IPS DF 6.9 (cell line): ENCODE measurements around the gene ZNFX1.
"Not testable (repeated sequence)": the region's sequence is repeated elsewhere in the genome, so short reads cannot be mapped to it uniquely, and the experiment has no call there.

Experiments
- DNase-seq: peaks from one replicate; pipeline ENCODE4 v3.0.0-alpha.2; 2013; ENCODE audit warnings: low read depth, low spot score
- H3K27ac ChIP-seq: one replicate; pipeline ENCODE4 v1.5.1; 2013; ENCODE audit warnings: low read length, control low read depth
- H3K27me3 ChIP-seq: 2 replicates; pipeline ENCODE4 v1.6.1; 2013; ENCODE audit warnings: mild to moderate bottlenecking, low read length; ENCODE audit not compliant: control insufficient read depth, insufficient read depth
- H3K36me3 ChIP-seq: 2 replicates; pipeline ENCODE4 v1.6.1; 2013; ENCODE audit warnings: low read length; ENCODE audit not compliant: control insufficient read depth, insufficient read depth
- H3K4me1 ChIP-seq: 2 replicates; pipeline ENCODE4 v1.6.1; 2013; ENCODE audit warnings: low read length; ENCODE audit not compliant: control insufficient read depth, insufficient read depth
- H3K4me3 ChIP-seq: 2 replicates; pipeline ENCODE4 v1.5.1; 2013; ENCODE audit warnings: mild to moderate bottlenecking, low read length
- H3K9me3 ChIP-seq: 2 replicates; pipeline ENCODE4 v1.6.1; 2013; ENCODE audit warnings: low read length, inconsistent platforms; ENCODE audit not compliant: control insufficient read depth, insufficient read depth
- WGBS: extraction: QIAGEN DNeasy Blood & Tissue Kit; methylation state at CpG from one replicate; pipeline ENCODE4 v1.1.7; 2013; ENCODE audit warnings: mixed read lengths, missing lambda C conversion rate; ENCODE audit not compliant: insufficient read length, insufficient coverage; 5-methylcytosine and 5-hydroxymethylcytosine counted together

ZNFX1 gene

DNA sequence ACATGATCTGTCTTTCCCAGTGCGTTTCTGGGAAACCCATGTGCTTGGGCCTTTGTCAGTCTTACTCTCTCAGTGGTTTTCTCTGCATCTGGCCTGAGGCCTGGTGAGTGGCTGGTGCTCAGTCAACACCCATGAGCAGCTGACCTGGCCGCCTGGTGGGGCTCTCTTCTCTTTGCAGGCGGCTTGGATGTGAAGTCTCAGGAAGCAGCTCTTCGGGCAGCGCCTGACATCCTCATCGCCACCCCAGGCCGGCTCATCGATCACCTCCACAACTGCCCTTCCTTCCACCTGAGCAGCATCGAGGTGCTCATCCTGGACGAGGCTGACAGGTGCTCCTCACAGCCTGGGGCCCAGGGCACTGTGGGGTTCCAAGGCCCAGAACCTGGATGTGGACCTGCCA, 47.8 kb downstream of the ZNFX1 start:
- no peak overlapping the region for H3K27ac ChIP-seq
- peaks cover 50% of the 10 kb centered on the region for H3K36me3 ChIP-seq
- H3K9me3 ChIP-seq = no peaks in the 10 kb centered on the region
- no peak overlapping the region for H3K4me3 ChIP-seq
- no CpG with 5 or more reads among the region's 10 CpGs for WGBS
- H3K4me1 ChIP-seq = no peaks in the 10 kb centered on the region
- DNase-seq = no peak
- no peaks in the 10 kb centered on the region for H3K27me3 ChIP-seq

GRCh38 chr20:49229381-49229780, 48.5 kb downstream of the ZNFX1 start:
- Histone ChIP-seq H3K27me3 (no peaks in the 10 kb centered on the region), H3K4me1 (no peaks in the 10 kb centered on the region), H3K36me3 (peaks cover 46% of the 10 kb centered on the region), H3K27ac (no peak overlapping the region), H3K4me3 (no peak overlapping the region), H3K9me3 (no peaks in the 10 kb centered on the region)
- no peak for DNase-seq
- no CpG with 5 or more reads among the region's 2 CpGs for WGBS

DNA sequence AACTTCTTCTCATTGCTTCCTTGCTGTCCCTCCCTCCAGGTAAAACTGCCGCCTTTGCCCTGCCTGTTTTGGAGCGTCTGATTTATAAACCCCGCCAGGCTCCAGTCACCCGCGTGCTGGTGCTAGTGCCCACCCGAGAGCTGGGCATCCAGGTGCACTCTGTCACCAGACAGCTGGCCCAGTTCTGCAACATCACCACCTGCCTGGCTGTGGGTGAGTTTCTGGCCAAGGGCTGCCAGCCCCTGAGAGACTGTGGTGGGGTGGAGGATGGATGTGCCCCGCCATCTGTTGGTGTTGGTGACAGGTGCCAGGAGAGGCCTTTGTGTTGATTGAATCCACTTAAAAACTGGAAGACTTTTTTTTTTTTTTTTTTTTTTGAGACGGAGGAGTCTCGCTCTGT, 49.2 kb downstream of the ZNFX1 start:
- no peak overlapping the region for H3K4me3 ChIP-seq
- H3K9me3 ChIP-seq = no peaks in the 10 kb centered on the region
- no peaks in the 10 kb centered on the region for H3K27me3 ChIP-seq
- H3K36me3 ChIP-seq = peaks cover 44% of the 10 kb centered on the region
- no peak overlapping the region for H3K27ac ChIP-seq
- no peaks in the 10 kb centered on the region for H3K4me1 ChIP-seq
- DNase-seq = no peak
- no CpG with 5 or more reads among the region's 9 CpGs for WGBS

- Histone ChIP-seq H3K4me3 (no peak overlapping the region), H3K27ac (no peak overlapping the region), H3K36me3 (peaks cover 36% of the 10 kb centered on the region), H3K4me1 (no peaks in the 10 kb centered on the region), H3K27me3 (no peaks in the 10 kb centered on the region), H3K9me3 (no peaks in the 10 kb centered on the region)
- no CpG with 5 or more reads among the region's 7 CpGs for WGBS
- DNase-seq = no peak
Observed at GRCh38 chr20:49225896-49226295, 52.0 kb downstream of the ZNFX1 start.

DNA sequence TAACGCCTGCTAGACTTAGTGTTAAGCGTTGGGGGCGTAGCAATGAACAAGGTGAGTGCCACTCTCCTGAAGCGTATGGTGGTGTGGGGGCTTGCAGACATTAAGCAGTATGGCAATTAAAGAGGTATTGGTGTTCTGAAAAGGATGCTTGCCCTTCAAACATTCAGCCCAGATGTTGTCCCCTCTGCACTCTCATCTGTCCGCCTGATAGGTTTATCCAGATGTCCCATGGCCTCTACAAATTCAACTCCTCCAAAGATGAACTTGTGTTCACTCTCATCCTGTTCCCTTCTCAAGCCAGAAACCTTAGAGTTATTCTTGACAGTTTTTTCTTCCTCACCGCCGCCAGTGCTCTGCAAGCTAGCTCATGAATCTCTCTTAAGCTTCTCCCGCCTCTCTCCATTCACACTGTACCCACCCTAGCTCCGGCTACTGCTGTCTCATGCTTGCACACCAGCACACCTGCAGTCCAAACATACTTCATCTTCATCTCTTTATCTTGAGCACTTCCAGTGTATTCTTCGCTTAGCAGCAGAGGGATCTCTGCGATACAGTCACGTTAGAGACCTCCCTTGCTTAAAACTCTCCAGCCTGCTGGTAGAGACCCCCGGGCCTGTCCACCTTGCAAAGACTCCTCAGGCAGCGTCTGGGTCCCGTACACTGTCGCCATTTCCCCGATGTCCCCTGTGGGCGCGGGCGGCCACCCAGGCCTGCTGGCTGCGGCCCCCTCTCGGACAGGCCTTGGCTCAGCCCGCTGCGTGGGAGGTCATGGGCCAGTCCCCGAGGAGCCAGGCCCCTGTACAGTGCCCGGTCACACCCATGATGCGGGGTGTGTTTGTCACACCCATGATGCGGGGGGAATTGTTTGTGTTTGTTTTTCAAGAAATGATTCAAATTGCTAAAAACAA, 57.7 kb downstream of the ZNFX1 start:
- WGBS = no CpG with 5 or more reads among the region's 28 CpGs
- H3K27me3 ChIP-seq = no peaks in the 10 kb centered on the region
- no peaks in the 10 kb centered on the region; the same call in 1 of the 2 replicates for H3K4me1 ChIP-seq
- H3K4me3 ChIP-seq = peak overlapping the region; percentile 85; the same call in 1 of the 2 replicates
- DNase-seq = no peak
- H3K36me3 ChIP-seq = peaks cover 14% of the 10 kb centered on the region; the same call in 1 of the 2 replicates
- H3K9me3 ChIP-seq = no peaks in the 10 kb centered on the region
- H3K27ac ChIP-seq = no peak overlapping the region

DNA sequence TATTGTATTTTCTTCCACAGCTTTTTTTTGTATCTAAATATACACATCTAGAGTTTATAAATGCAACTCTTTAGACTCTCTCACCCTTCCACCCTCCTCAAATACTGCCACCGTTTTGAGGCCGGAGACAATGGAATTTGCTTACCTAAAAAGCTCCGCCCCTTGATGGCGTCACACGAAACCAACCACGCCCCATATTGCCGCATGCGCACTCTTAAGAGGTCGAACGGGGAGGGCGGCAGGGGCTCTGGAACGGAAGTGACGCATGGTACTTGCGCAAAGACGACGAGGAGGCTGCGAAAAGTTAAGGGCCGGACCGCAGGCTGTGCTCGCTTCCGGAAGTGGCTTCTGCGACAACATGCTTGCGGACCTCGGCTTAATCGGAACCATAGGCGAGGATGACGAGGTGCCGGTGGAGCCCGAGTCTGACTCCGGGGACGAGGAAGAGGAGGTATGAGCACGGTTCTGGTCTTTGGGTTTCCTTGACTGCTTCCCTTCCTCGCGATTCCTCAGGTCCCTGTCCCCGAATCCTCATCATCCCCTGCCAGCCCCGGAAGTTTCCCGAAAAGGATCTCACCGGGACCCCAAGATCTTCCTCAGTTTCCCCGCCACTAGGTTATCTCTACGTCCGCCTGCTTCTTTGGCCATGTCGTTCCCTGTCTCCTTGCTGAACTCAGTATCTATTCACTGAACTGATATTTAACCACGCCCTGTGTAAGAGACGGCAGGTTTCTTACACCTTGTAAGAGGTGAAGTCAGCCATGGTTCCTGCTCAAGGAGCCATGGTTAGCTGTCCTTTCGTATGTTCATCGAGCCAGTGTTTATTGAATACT, 58.5 kb downstream of the ZNFX1 start, which contains the start of gene DDX27:
DDX27 (plus strand) TSS at position 326 of the 833 bp plus-strand sequence; CDS start at position 359, 33 bp downstream.
- Histone ChIP-seq H3K36me3 (peaks cover 11% of the 10 kb centered on the region; the same call in 1 of the 2 replicates), H3K27ac (no peak within 1 kb of the TSS), H3K4me3 (peak within 1 kb of the TSS; percentile 85; the same call in 1 of the 2 replicates), H3K27me3 (no peaks in the 10 kb centered on the region), H3K4me1 (no peaks in the 10 kb centered on the region; the same call in 1 of the 2 replicates), H3K9me3 (no peaks in the 10 kb centered on the region)
- no CpG with 5 or more reads among the region's 46 CpGs for WGBS
- DNase-seq = peak; percentile 99

DNA sequence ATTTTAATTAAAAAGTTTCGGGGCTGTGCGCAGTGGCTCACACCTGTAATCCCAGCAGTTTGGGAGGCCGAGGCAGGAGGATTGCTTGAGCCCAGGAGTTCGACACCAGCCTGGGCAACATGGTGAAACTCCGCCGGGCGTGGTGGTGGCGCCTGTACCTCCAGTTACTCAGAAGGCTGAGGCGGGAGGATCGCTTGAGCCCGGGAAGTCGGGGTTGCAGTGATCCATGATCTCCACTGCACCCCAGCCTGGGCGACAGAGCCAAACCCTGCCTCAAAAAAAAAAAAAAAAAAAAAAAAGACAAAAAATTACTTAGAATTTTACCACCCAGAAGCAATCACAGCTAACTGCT, 59.1 kb downstream of the ZNFX1 start:
- H3K36me3 ChIP-seq, H3K4me3 ChIP-seq, DNase-seq, H3K27ac ChIP-seq, H3K4me1 ChIP-seq, H3K9me3 ChIP-seq, H3K27me3 ChIP-seq: not testable (repeated sequence)
- WGBS = no CpG with 5 or more reads among the region's 13 CpGs

DNA sequence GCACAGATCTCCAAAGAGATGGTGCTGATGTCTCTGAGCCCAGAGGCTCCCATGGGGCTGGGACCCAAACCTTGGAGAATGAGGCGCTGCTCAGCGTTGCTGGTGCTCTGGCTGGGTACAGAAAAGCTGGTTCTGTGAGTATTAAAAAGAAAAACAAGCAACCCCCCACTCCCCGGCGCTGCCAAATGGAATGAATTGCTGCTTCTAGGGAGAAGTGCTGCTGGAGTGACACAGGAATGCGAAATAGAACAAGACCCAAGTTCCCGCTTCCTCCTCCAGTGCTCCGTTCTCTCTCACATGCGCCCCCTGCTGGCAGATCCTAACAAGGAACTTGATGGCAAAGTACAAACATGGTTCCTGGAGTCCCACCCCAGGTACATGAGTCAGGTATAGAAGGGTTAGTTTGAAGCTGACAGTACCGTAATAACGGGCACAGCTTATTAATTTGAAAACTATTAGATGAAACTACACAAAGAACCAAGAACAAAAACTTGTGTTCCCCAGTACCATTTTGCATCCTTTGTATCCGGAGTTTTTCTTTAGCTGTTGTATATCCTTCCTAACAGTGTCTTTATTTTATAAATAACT, 60.8 kb downstream of the ZNFX1 start:
- Histone ChIP-seq H3K9me3 (no peaks in the 10 kb centered on the region), H3K27me3 (no peaks in the 10 kb centered on the region), H3K4me3 (no peak overlapping the region), H3K36me3 (peaks cover 3% of the 10 kb centered on the region; the same call in 1 of the 2 replicates), H3K4me1 (no peaks in the 10 kb centered on the region; the same call in 1 of the 2 replicates), H3K27ac (no peak overlapping the region)
- WGBS = no CpG with 5 or more reads among the region's 11 CpGs
- DNase-seq = peak; percentile 95

GRCh38 chr20:49215232-49215631, 62.6 kb downstream of the ZNFX1 start:
- H3K4me3 ChIP-seq = no peak overlapping the region
- no peak overlapping the region for H3K27ac ChIP-seq
- no peak for DNase-seq
- no peaks in the 10 kb centered on the region for H3K27me3 ChIP-seq
- H3K36me3 ChIP-seq = no peaks in the 10 kb centered on the region
- H3K4me1 ChIP-seq = no peaks in the 10 kb centered on the region
- WGBS = no CpG with 5 or more reads among the region's 3 CpGs
- no peaks in the 10 kb centered on the region for H3K9me3 ChIP-seq

- Histone ChIP-seq H3K27ac (no peak overlapping the region), H3K9me3 (no peaks in the 10 kb centered on the region)
- no peak for DNase-seq
Observed at GRCh38 chr20:49214571-49214970, 63.3 kb downstream of the ZNFX1 start.

More at GRCh38 chr20:49214571-49214970, 63.3 kb downstream of the ZNFX1 start:
- no peaks in the 10 kb centered on the region for H3K4me1 ChIP-seq
- H3K36me3 ChIP-seq = no peaks in the 10 kb centered on the region
- no peak overlapping the region for H3K4me3 ChIP-seq
- no peaks in the 10 kb centered on the region for H3K27me3 ChIP-seq
